B cell (primary cell): ENCODE measurements around the gene F2RL3.

ENCODE experiments used
- EZH2 ChIP-seq: IDR thresholded peaks from 2 replicates; pipeline ENCODE4 v1.6.1; 2012; ENCODE audit warnings: borderline replicate concordance, low read depth, mild to moderate bottlenecking, moderate library complexity, low read length; ENCODE audit not compliant: insufficient read depth, poor library complexity, severe bottlenecking
- TF ChIP-seq, protein P1 (sequence below): fragments of 200-600 bp; IDR thresholded peaks from one replicate; pipeline ENCODE4 v1.8.0; 2022; ENCODE audit warnings: antibody characterized with exemption, mild to moderate bottlenecking

- TF ChIP-seq, protein P1, sequence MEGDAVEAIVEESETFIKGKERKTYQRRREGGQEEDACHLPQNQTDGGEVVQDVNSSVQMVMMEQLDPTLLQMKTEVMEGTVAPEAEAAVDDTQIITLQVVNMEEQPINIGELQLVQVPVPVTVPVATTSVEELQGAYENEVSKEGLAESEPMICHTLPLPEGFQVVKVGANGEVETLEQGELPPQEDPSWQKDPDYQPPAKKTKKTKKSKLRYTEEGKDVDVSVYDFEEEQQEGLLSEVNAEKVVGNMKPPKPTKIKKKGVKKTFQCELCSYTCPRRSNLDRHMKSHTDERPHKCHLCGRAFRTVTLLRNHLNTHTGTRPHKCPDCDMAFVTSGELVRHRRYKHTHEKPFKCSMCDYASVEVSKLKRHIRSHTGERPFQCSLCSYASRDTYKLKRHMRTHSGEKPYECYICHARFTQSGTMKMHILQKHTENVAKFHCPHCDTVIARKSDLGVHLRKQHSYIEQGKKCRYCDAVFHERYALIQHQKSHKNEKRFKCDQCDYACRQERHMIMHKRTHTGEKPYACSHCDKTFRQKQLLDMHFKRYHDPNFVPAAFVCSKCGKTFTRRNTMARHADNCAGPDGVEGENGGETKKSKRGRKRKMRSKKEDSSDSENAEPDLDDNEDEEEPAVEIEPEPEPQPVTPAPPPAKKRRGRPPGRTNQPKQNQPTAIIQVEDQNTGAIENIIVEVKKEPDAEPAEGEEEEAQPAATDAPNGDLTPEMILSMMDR: no peak
- no peak for TF ChIP-seq EZH2
Observed at GRCh38 chr19:16882146-16882545, 6.7 kb upstream of the F2RL3 start.
